Endothelial cell of umbilical vein (primary cell): ENCODE data around the gene WSB1. TPM values are rescaled to one million over a fixed set of nuclear protein-coding genes. Genes with fewer than 3 reads are reported as not detected.

Source experiments
- BruUV-seq: library from RNA; stranded (reverse); fragments of 400-500 nt; replicated peaks from 2 replicates; lab custom pipeline; 2021; lab: Mats Ljungman, UMichigan
- CTCF ChIA-PET: fragments of 300-600, 350-600 bp; sonication (Branson Sonifier 250); formaldehyde crosslinking; loops from one replicate; lab custom pipeline; 2021; ENCODE audit warnings: antibody characterized with exemption, inconsistent platforms; lab: Charles Lee
- POLR2A ChIA-PET: fragments of 300-600, 350-600 bp; sonication (Branson Sonifier 250); formaldehyde crosslinking; loops from one replicate; lab custom pipeline; 2021; ENCODE audit warnings: antibody characterized with exemption, inconsistent platforms; lab: Charles Lee
- DNase-seq: peaks from one replicate; pipeline ENCODE4 v3.0.0-alpha.2; 2011; ENCODE audit warnings: low read depth, low spot score
- FAIRE-seq: peaks from 2 replicates; lab custom pipeline; 2011; peaks lifted over from hg19 to GRCh38; lab: Jason Lieb, UNC
- H2AFZ ChIP-seq: 2 replicates; pipeline ENCODE4 v1.6.0; 2012; ENCODE audit warnings: low read depth, low read length, control low read depth, inconsistent platforms
- H3K27ac ChIP-seq: 2 replicates; pipeline ENCODE4 v1.5.1; 2011; ENCODE audit warnings: low read depth, mild to moderate bottlenecking, control low read depth, low read length, moderate library complexity; ENCODE audit not compliant: insufficient read depth
- H3K27me3 ChIP-seq, 2 experiments: 2 replicates each; pipeline versions ENCODE4 v1.6.0 to v1.6.1; 2011; ENCODE audit warnings: low read length in 2 of 2, mixed read lengths in 1 of 2; ENCODE audit not compliant: control insufficient read depth in 2 of 2, insufficient read depth in 2 of 2
- H3K36me3 ChIP-seq, 2 experiments: 2 replicates in 1 of 2; 3 replicates in 1 of 2; pipeline ENCODE4 v1.5.1; 2011; ENCODE audit warnings: low read length in 2 of 2, mild to moderate bottlenecking in 1 of 2, moderate library complexity in 1 of 2; ENCODE audit not compliant: control insufficient read depth in 2 of 2, insufficient read depth in 2 of 2; ENCODE audit errors: extremely low read depth in 1 of 2
- H3K4me1 ChIP-seq: 3 replicates; pipeline ENCODE4 v1.5.1; 2011; ENCODE audit warnings: mild to moderate bottlenecking, low read length; ENCODE audit not compliant: control insufficient read depth, insufficient read depth; ENCODE audit errors: extremely low read depth
- H3K4me2 ChIP-seq: 2 replicates; pipeline ENCODE4 v1.6.1; 2011; ENCODE audit warnings: low read length, control low read depth, mixed read lengths; ENCODE audit not compliant: insufficient read depth
- H3K4me3 ChIP-seq, 3 experiments: fragments of 200-600 bp in 1 of 3; sonication (generic), shearing (Covaris generic) in 1 of 3; replicated peaks in 1 of 3; 2 replicates each; pipeline ENCODE4 v1.5.1; 2011 to 2016; ENCODE audit warnings: control low read depth in 3 of 3, low read length in 3 of 3, mild to moderate bottlenecking in 2 of 3, inconsistent platforms in 1 of 3, low read depth in 1 of 3, moderate library complexity in 1 of 3; ENCODE audit not compliant: insufficient read depth in 1 of 3
- H3K79me2 ChIP-seq: 2 replicates; pipeline ENCODE4 v1.6.0; 2012; ENCODE audit warnings: low read length, inconsistent platforms; ENCODE audit not compliant: control insufficient read depth, insufficient read depth
- H3K9ac ChIP-seq: replicated peaks from 2 replicates; pipeline ENCODE3; 2011; ENCODE audit warnings: low read length, control low read depth; ENCODE audit not compliant: insufficient read depth; ENCODE audit errors: extremely low read depth
- H3K9me1 ChIP-seq: replicated peaks from 3 replicates; pipeline ENCODE4 v1.6.0; 2011; ENCODE audit warnings: mild to moderate bottlenecking, low read length; ENCODE audit not compliant: control insufficient read depth, insufficient read depth; ENCODE audit errors: extremely low read depth
- H3K9me3 ChIP-seq: replicated peaks from 2 replicates; pipeline ENCODE4 v1.5.1; 2012; ENCODE audit warnings: low read length, inconsistent platforms; ENCODE audit not compliant: control insufficient read depth, insufficient read depth
- H4K20me1 ChIP-seq: replicated peaks from 2 replicates; pipeline ENCODE3; 2011; ENCODE audit warnings: mild to moderate bottlenecking, low read length; ENCODE audit not compliant: control insufficient read depth, insufficient read depth; ENCODE audit errors: extremely low read depth
- FOS ChIP-seq: IDR thresholded peaks from 2 replicates; pipeline ENCODE4 v1.6.1; 2011; ENCODE audit warnings: mild to moderate bottlenecking, low read length, moderate library complexity, borderline replicate concordance; ENCODE audit not compliant: insufficient read depth
- JUN ChIP-seq: IDR thresholded peaks from 2 replicates; pipeline ENCODE4 v1.6.1; 2011; ENCODE audit warnings: borderline replicate concordance, low read depth; ENCODE audit not compliant: insufficient read length, insufficient read depth
- MAX ChIP-seq: IDR thresholded peaks from 2 replicates; pipeline ENCODE4 v1.6.1; 2011; ENCODE audit not compliant: insufficient read depth, insufficient read length
- MYC ChIP-seq: IDR thresholded peaks from one replicate; pipeline ENCODE4 v1.6.1; 2011; ENCODE audit warnings: mild to moderate bottlenecking, low read depth, low read length
- POLR2A ChIP-seq: IDR thresholded peaks from 2 replicates; pipeline ENCODE4 v1.6.1; 2012; ENCODE audit warnings: low read depth, mild to moderate bottlenecking, control low read depth, low read length
- POLR2AphosphoS5 ChIP-seq: IDR thresholded peaks from 2 replicates; pipeline ENCODE4 v1.6.1; 2012; ENCODE audit warnings: low read depth, mild to moderate bottlenecking, control low read depth, low read length, moderate library complexity; ENCODE audit not compliant: insufficient read depth
- dilution Hi-C: fragments of 300-500 bp; cut with MboI; formaldehyde crosslinking; loops from one replicate; pipeline ENCODE4 v1.15.0; 2019; ENCODE audit warnings: low sequenced_read_pairs; ENCODE audit not compliant: extremely low pct_ligation_motif_present
- intact Hi-C: fragments of 100-400 bp; cut with micrococcal nuclease; formaldehyde crosslinking; loops from one replicate; pipeline ENCODE4 v1.10.0; 2022
- polyA plus RNA-seq, 4 experiments: library from polyadenylated mRNA; depleted of rRNA in 3 of 4; stranded (reverse) in 3 of 4; unstranded in 1 of 4; fragments of >200 nt; gene quantifications; 2 replicates each; pipeline versions ENCODE4 v1.2.1 to v1.2.3, GENCODE V29; 2011 to 2012; ENCODE audit warnings: missing spikeins in 1 of 4
- total RNA-seq: library from RNA; stranded (reverse); gene quantifications from 2 replicates; pipeline ENCODE4 v1.2.3, GENCODE V29; 2021
- TF ChIP-seq, protein P1 (sequence below), 2 donors: IDR thresholded peaks; 1 replicate in 1 of 2; 2 replicates in 1 of 2; pipeline ENCODE4 v1.5.1; 2011; ENCODE audit warnings: low read length in 2 of 2, mild to moderate bottlenecking in 2 of 2, moderate library complexity in 2 of 2, control low read depth in 1 of 2, inconsistent platforms in 1 of 2, low read depth in 1 of 2; ENCODE audit not compliant: insufficient read depth in 1 of 2; ENCODE audit errors: extremely low read depth in 1 of 2

WSB1 gene
- total and polyA plus RNA-seq, 2 donors (not counting 3 experiments of a cell fraction or from before 2014, with no cell fraction given), result 471 to 736 TPM

- H3K27ac ChIP-seq, result no peak overlapping the region
- H3K4me3 ChIP-seq, result no peak overlapping the region
- H2AFZ ChIP-seq, result no peak overlapping the region
- intact Hi-C loops, result loop anchor here (2.0 kb wide), 1 partner anchor 21 kb away; the partner anchor contains the start of gene WSB1
- ChIA-PET POLR2A (no interaction called here), CTCF (interaction anchor here (0.6 to 3.3 kb wide), 7 partner anchors 17 to 284 kb away, joined by 3 to 11 read pairs (median 8); no protein-coding TSS in a partner anchor)
- H3K9me1 ChIP-seq, result no peaks in the 10 kb centered on the region
- H3K27me3 ChIP-seq, result no peaks in the 10 kb centered on the region
- DNase-seq (no peak), FAIRE-seq (no peak)
- peaks cover 29 to 37% of the 10 kb centered on the region in 2 experiments for H3K36me3 ChIP-seq
- H3K9me3 ChIP-seq, result no peaks in the 10 kb centered on the region
- no peak for TF ChIP-seq JUN
- TF ChIP-seq, protein P1, sequence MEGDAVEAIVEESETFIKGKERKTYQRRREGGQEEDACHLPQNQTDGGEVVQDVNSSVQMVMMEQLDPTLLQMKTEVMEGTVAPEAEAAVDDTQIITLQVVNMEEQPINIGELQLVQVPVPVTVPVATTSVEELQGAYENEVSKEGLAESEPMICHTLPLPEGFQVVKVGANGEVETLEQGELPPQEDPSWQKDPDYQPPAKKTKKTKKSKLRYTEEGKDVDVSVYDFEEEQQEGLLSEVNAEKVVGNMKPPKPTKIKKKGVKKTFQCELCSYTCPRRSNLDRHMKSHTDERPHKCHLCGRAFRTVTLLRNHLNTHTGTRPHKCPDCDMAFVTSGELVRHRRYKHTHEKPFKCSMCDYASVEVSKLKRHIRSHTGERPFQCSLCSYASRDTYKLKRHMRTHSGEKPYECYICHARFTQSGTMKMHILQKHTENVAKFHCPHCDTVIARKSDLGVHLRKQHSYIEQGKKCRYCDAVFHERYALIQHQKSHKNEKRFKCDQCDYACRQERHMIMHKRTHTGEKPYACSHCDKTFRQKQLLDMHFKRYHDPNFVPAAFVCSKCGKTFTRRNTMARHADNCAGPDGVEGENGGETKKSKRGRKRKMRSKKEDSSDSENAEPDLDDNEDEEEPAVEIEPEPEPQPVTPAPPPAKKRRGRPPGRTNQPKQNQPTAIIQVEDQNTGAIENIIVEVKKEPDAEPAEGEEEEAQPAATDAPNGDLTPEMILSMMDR (IDR thresholded peaks at IDR 0.05; ENCODE audit: extremely low read depth in 1 of 2, insufficient read depth in 1 of 2, low read depth in 1 of 2, low read length in 2 of 2), result no peak
- H3K4me1 ChIP-seq, result no peaks in the 10 kb centered on the region
- no peaks in the 10 kb centered on the region for H3K79me2 ChIP-seq
- no TSS peak for BruUV-seq
- no peak overlapping the region for H3K4me2 ChIP-seq
- H4K20me1 ChIP-seq, result peaks cover 3% of the 10 kb centered on the region
- dilution Hi-C loops, result no loop called here
- no peak overlapping the region for H3K9ac ChIP-seq
These were observed 22.0 kb downstream of the WSB1 start for GRCh38 chr17:27315796-27316465.

DNA sequence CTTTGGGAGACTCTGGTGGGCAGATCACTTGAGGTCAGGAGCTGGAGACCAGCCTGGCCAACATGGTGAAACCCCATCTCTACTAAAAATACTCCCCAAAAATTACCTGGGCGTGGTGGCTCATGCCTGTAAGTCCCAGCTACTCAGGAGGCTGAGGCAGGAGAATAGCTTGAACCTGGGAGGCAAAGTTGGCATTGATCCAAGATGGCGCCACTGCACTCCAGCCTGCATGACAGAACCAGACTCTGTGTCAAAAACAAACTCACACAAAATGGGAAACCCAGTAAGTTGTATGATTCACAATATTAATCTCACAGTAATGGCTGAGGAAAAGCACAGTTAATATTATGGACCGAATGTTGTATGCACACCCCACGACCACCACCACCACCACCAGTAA lies 24.3 kb downstream of the WSB1 start:
- CTCF ChIA-PET, result interaction anchor here (1.2 to 3.3 kb wide), 6 partner anchors 12 to 284 kb away, joined by 3 to 12 read pairs (median 10); no protein-coding TSS in a partner anchor

More for the DNA sequence above, 24.3 kb downstream of the WSB1 start:
- dilution Hi-C loops, result no loop called here
- Histone ChIP-seq H3K36me3 (peaks cover 18 to 27% of the 10 kb centered on the region in 2 experiments), H3K9me3 (no peaks in the 10 kb centered on the region), H3K27ac (no peak overlapping the region), H3K4me3 (no peak overlapping the region), H3K9ac (no peak overlapping the region), H3K4me1 (peaks cover 3% of the 10 kb centered on the region), H2AFZ (no peak overlapping the region), H3K79me2 (no peaks in the 10 kb centered on the region), H3K27me3 (no peaks in the 10 kb centered on the region), H4K20me1 (peaks cover 3% of the 10 kb centered on the region), H3K4me2 (no peak overlapping the region), H3K9me1 (no peaks in the 10 kb centered on the region)
- POLR2A ChIA-PET, result interaction anchor here (1.4 kb wide), 1 partner anchor 24 kb away, joined by 4 read pairs; no protein-coding TSS in a partner anchor
- FAIRE-seq (no peak), DNase-seq (no peak)
- BruUV-seq, result no TSS peak
- TF ChIP-seq MYC, result no peak
- TF ChIP-seq, protein P1 (IDR thresholded peaks at IDR 0.05; ENCODE audit: extremely low read depth in 1 of 2, insufficient read depth in 1 of 2, low read depth in 1 of 2, low read length in 2 of 2), result no peak
- TF ChIP-seq MAX, result no peak
- TF ChIP-seq FOS, result no peak
- no peak for TF ChIP-seq POLR2A
- no peak for TF ChIP-seq POLR2AphosphoS5
- intact Hi-C loops, result no loop called here
